ENCODE measurements around the gene LARGE1.

Gene LARGE1

GRCh38 chr22:33518405-33518804 is 401.9 kb downstream of the LARGE1 start:
- DNase-seq, result no peak

- no peak for DNase-seq
Observed at GRCh38 chr22:33515795-33516194, 404.5 kb downstream of the LARGE1 start.

- DNase-seq, result no peak
Observed at GRCh38 chr22:33513388-33514338, 406.6 kb downstream of the LARGE1 start.

- no peak for DNase-seq
Observed at GRCh38 chr22:33512908-33513307, 407.4 kb downstream of the LARGE1 start.

GRCh38 chr22:33510429-33510904 is 409.8 kb downstream of the LARGE1 start:
- DNase-seq, result no peak

GRCh38 chr22:33504941-33505625 is 415.2 kb downstream of the LARGE1 start:
- no peak for DNase-seq

GRCh38 chr22:33496112-33496511 is 424.2 kb downstream of the LARGE1 start:
- DNase-seq, result no peak

GRCh38 chr22:33493476-33494205 is 426.6 kb downstream of the LARGE1 start:
- DNase-seq, result no peak

GRCh38 chr22:33492210-33492651 is 428.0 kb downstream of the LARGE1 start:
- DNase-seq, result no peak

- no peak for DNase-seq
Observed at GRCh38 chr22:33487041-33487716, 433.1 kb downstream of the LARGE1 start.

- no peak for DNase-seq
Observed at GRCh38 chr22:33481550-33481949, 438.7 kb downstream of the LARGE1 start.

- DNase-seq, result no peak
Observed at GRCh38 chr22:33477120-33478111, 442.9 kb downstream of the LARGE1 start.

- no peak for DNase-seq
Observed at GRCh38 chr22:33476716-33477115, 443.6 kb downstream of the LARGE1 start.

GRCh38 chr22:33476206-33476605 is 444.1 kb downstream of the LARGE1 start:
- DNase-seq, result no peak

- DNase-seq, result no peak
Observed at GRCh38 chr22:33474587-33474986, 445.7 kb downstream of the LARGE1 start.

GRCh38 chr22:33472462-33473344 is 447.6 kb downstream of the LARGE1 start:
- no peak for DNase-seq

- DNase-seq, result no peak
Observed at GRCh38 chr22:33470456-33470855, 449.8 kb downstream of the LARGE1 start.

- no peak for DNase-seq
Observed at GRCh38 chr22:33467620-33468095, 452.6 kb downstream of the LARGE1 start.

- no peak for DNase-seq
Observed at GRCh38 chr22:33467080-33467479, 453.2 kb downstream of the LARGE1 start.

GRCh38 chr22:33465554-33465953 is 454.7 kb downstream of the LARGE1 start:
- DNase-seq, result no peak
